ENCODE data around the gene ZKSCAN8.
"Not testable (repeated sequence)": the region's sequence is repeated elsewhere in the genome, so short reads cannot be mapped to it uniquely, and the experiment has no call there.

ZKSCAN8 gene

GRCh38 chr6:28117386-28118050, 24.2 kb upstream of the ZKSCAN8 start:
- Histone ChIP-seq H3K4me3 (ENCODE audit: low read length in 2 of 2) (no peak overlapping the region), H3K23ac (ENCODE audit: low read depth, low read length, poor library complexity) (no peak overlapping the region), H3K4me1 (ENCODE audit: control insufficient read depth in 2 of 2, insufficient read depth in 1 of 2, low read depth in 1 of 2, low read length in 2 of 2) (no peaks in the 10 kb centered on the region), H2AFZ (ENCODE audit: low read length) (no peak overlapping the region), H3K14ac (ENCODE audit: low read length) (no peak overlapping the region), H3K18ac (ENCODE audit: low read length) (no peak overlapping the region), H2BK120ac (ENCODE audit: low read depth, low read length) (no peak overlapping the region), H2BK15ac (ENCODE audit: low read length) (no peak overlapping the region), H4K8ac (ENCODE audit: low read depth, low read length) (no peak overlapping the region), H2AK5ac (ENCODE audit: low read depth, low read length) (no peak overlapping the region), H3K27me3 (ENCODE audit: control insufficient read depth in 3 of 3, insufficient read depth in 3 of 3, low read depth in 1 of 3, low read length in 3 of 3) (no peaks in the 10 kb centered on the region), H3K9ac (ENCODE audit: low read depth, low read length, poor library complexity) (no peak overlapping the region), H2BK12ac (ENCODE audit: low read length) (no peak overlapping the region), H3K9me3 (replicated peaks in 1 of 2; ENCODE audit: control insufficient read depth in 2 of 2, insufficient read depth in 1 of 2, low read depth in 1 of 2, low read length in 2 of 2) (no peaks in the 10 kb centered on the region), H4K91ac (ENCODE audit: low read depth, low read length, poor library complexity) (no peak overlapping the region), H3K4me2 (ENCODE audit: insufficient read depth, low read length, poor library complexity, severe bottlenecking) (no peak overlapping the region), H3K36me3 (replicated peaks in 1 of 2; ENCODE audit: control insufficient read depth in 2 of 2, insufficient read depth in 2 of 2, low read length in 2 of 2) (peaks cover 11 to 82% of the 10 kb centered on the region in 2 donors), H2BK5ac (ENCODE audit: low read length) (no peak overlapping the region), H3K27ac (replicated peaks; ENCODE audit: low read length) (no peak overlapping the region), H3K79me1 (ENCODE audit: low read depth, low read length) (no peaks in the 10 kb centered on the region), H3K4ac (ENCODE audit: low read length) (no peak overlapping the region)
- DNase-seq (ENCODE audit: low spot score): no peak
- no CpG with 5 or more reads among the region's 2 CpGs for WGBS, 2 donors (ENCODE audit: extremely low coverage in 2 of 2, insufficient read length in 2 of 2, insufficient replicate concordance in 1 of 2)

- no peaks in the 10 kb centered on the region for H3K27me3 ChIP-seq (ENCODE audit: control insufficient read depth in 3 of 3, insufficient read depth in 3 of 3, low read depth in 1 of 3, low read length in 3 of 3)
- peaks cover 11 to 89% of the 10 kb centered on the region in 2 donors for H3K36me3 ChIP-seq (replicated peaks in 1 of 2; ENCODE audit: control insufficient read depth in 2 of 2, insufficient read depth in 2 of 2, low read length in 2 of 2)
- no peaks in the 10 kb centered on the region for H3K9me3 ChIP-seq (replicated peaks in 1 of 2; ENCODE audit: control insufficient read depth in 2 of 2, insufficient read depth in 1 of 2, low read depth in 1 of 2, low read length in 2 of 2)
- H3K18ac ChIP-seq (ENCODE audit: low read length): no peak overlapping the region
- DNase-seq (ENCODE audit: low spot score): no peak
- H3K9ac ChIP-seq (ENCODE audit: low read depth, low read length, poor library complexity): no peak overlapping the region
- no peak overlapping the region for H2AK5ac ChIP-seq (ENCODE audit: low read depth, low read length)
- H3K23ac ChIP-seq (ENCODE audit: low read depth, low read length, poor library complexity): no peak overlapping the region
- no peak overlapping the region for H3K4ac ChIP-seq (ENCODE audit: low read length)
- WGBS, 2 donors (ENCODE audit: extremely low coverage in 2 of 2, insufficient read length in 2 of 2, insufficient replicate concordance in 1 of 2): no CpG with 5 or more reads among the region's 1 CpG
- no peak overlapping the region for H3K27ac ChIP-seq (replicated peaks; ENCODE audit: low read length)
- no peak overlapping the region for H4K8ac ChIP-seq (ENCODE audit: low read depth, low read length)
- H2BK120ac ChIP-seq (ENCODE audit: low read depth, low read length): no peak overlapping the region
- H3K14ac ChIP-seq (ENCODE audit: low read length): no peak overlapping the region
- H2BK12ac ChIP-seq (ENCODE audit: low read length): no peak overlapping the region
- H2AFZ ChIP-seq (ENCODE audit: low read length): no peak overlapping the region
- H4K91ac ChIP-seq (ENCODE audit: low read depth, low read length, poor library complexity): no peak overlapping the region
- no peak overlapping the region for H2BK5ac ChIP-seq (ENCODE audit: low read length)
- no peaks in the 10 kb centered on the region for H3K79me1 ChIP-seq (ENCODE audit: low read depth, low read length)
- no peak overlapping the region for H3K4me3 ChIP-seq (ENCODE audit: low read length in 2 of 2)
- no peak overlapping the region for H2BK15ac ChIP-seq (ENCODE audit: low read length)
- H3K4me1 ChIP-seq (ENCODE audit: control insufficient read depth in 2 of 2, insufficient read depth in 1 of 2, low read depth in 1 of 2, low read length in 2 of 2): no peaks in the 10 kb centered on the region
- no peak overlapping the region for H3K4me2 ChIP-seq (ENCODE audit: insufficient read depth, low read length, poor library complexity, severe bottlenecking)
Measured at GRCh38 chr6:28118217-28118616, 23.5 kb upstream of the ZKSCAN8 start.

DNA sequence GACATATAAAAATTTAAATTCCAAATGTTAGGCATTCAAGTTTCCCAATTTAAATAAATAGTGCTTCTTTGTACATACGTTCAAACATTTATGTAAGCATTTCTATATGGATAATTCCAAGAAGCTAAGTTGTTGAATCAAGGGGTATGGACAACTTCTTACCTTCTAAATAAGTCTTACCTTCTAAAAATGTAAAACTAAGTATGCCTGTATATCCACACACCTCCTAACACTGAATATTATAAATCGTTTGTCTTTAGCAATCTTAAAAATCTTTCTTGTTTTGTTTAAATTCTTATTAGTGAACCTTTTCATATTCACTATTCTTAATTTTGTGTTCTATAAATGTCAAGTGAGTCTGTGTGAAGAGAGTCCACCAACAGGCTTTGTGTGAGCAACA, 19.8 kb upstream of the ZKSCAN8 start:
- no peak overlapping the region for H2BK12ac ChIP-seq (ENCODE audit: low read length)
- WGBS, 2 donors (ENCODE audit: extremely low coverage in 2 of 2, insufficient read length in 2 of 2, insufficient replicate concordance in 1 of 2): no CpG with 5 or more reads among the region's 2 CpGs

GRCh38 chr6:28122283-28122682, 19.4 kb upstream of the ZKSCAN8 start:
- Histone ChIP-seq H3K36me3 (replicated peaks in 1 of 2; ENCODE audit: control insufficient read depth in 2 of 2, insufficient read depth in 2 of 2, low read length in 2 of 2) (peaks cover 12 to 79% of the 10 kb centered on the region in 2 donors), H3K4me1 (ENCODE audit: control insufficient read depth in 2 of 2, insufficient read depth in 1 of 2, low read depth in 1 of 2, low read length in 2 of 2) (peaks cover 0 to 12% of the 10 kb centered on the region in 2 donors)
- H4K8ac ChIP-seq (ENCODE audit: low read depth, low read length); DNase-seq (ENCODE audit: low spot score); H2BK5ac ChIP-seq (ENCODE audit: low read length); H3K27ac ChIP-seq (replicated peaks; ENCODE audit: low read length); H3K4me3 ChIP-seq (ENCODE audit: low read length in 2 of 2); H3K27me3 ChIP-seq (ENCODE audit: control insufficient read depth in 3 of 3, insufficient read depth in 3 of 3, low read depth in 1 of 3, low read length in 3 of 3); H3K23ac ChIP-seq (ENCODE audit: low read depth, low read length, poor library complexity); H3K79me1 ChIP-seq (ENCODE audit: low read depth, low read length); H2BK12ac ChIP-seq (ENCODE audit: low read length); H3K4ac ChIP-seq (ENCODE audit: low read length); H2BK120ac ChIP-seq (ENCODE audit: low read depth, low read length); H2BK15ac ChIP-seq (ENCODE audit: low read length); H3K18ac ChIP-seq (ENCODE audit: low read length); H2AK5ac ChIP-seq (ENCODE audit: low read depth, low read length); H3K4me2 ChIP-seq (ENCODE audit: insufficient read depth, low read length, poor library complexity, severe bottlenecking); H4K91ac ChIP-seq (ENCODE audit: low read depth, low read length, poor library complexity); H3K9ac ChIP-seq (ENCODE audit: low read depth, low read length, poor library complexity); H3K9me3 ChIP-seq (replicated peaks in 1 of 2; ENCODE audit: control insufficient read depth in 2 of 2, insufficient read depth in 1 of 2, low read depth in 1 of 2, low read length in 2 of 2); H3K14ac ChIP-seq (ENCODE audit: low read length); H2AFZ ChIP-seq (ENCODE audit: low read length): not testable (repeated sequence)
- no CpG with 5 or more reads among the region's 5 CpGs for WGBS, 2 donors (ENCODE audit: extremely low coverage in 2 of 2, insufficient read length in 2 of 2, insufficient replicate concordance in 1 of 2)

More for the DNA sequence above, 19.8 kb upstream of the ZKSCAN8 start:
- no peak overlapping the region for H3K14ac ChIP-seq (ENCODE audit: low read length)
- H3K9me3 ChIP-seq (replicated peaks in 1 of 2; ENCODE audit: control insufficient read depth in 2 of 2, insufficient read depth in 1 of 2, low read depth in 1 of 2, low read length in 2 of 2): no peaks in the 10 kb centered on the region
- no peak overlapping the region for H3K23ac ChIP-seq (ENCODE audit: low read depth, low read length, poor library complexity)
- no peak overlapping the region for H2BK120ac ChIP-seq (ENCODE audit: low read depth, low read length)
- no peak overlapping the region for H3K4me3 ChIP-seq (ENCODE audit: low read length in 2 of 2)
- no peak overlapping the region for H3K27ac ChIP-seq (replicated peaks; ENCODE audit: low read length)
- no peak overlapping the region for H3K4me2 ChIP-seq (ENCODE audit: insufficient read depth, low read length, poor library complexity, severe bottlenecking)
- H3K4ac ChIP-seq (ENCODE audit: low read length): no peak overlapping the region
- no peak overlapping the region for H4K91ac ChIP-seq (ENCODE audit: low read depth, low read length, poor library complexity)
- H3K27me3 ChIP-seq (ENCODE audit: control insufficient read depth in 3 of 3, insufficient read depth in 3 of 3, low read depth in 1 of 3, low read length in 3 of 3): no peaks in the 10 kb centered on the region
- no peak overlapping the region for H2AFZ ChIP-seq (ENCODE audit: low read length)
- peaks cover 11 to 79% of the 10 kb centered on the region in 2 donors for H3K36me3 ChIP-seq (replicated peaks in 1 of 2; ENCODE audit: control insufficient read depth in 2 of 2, insufficient read depth in 2 of 2, low read length in 2 of 2)
- no peak overlapping the region for H3K18ac ChIP-seq (ENCODE audit: low read length)
- H3K9ac ChIP-seq (ENCODE audit: low read depth, low read length, poor library complexity): no peak overlapping the region
- H2BK15ac ChIP-seq (ENCODE audit: low read length): no peak overlapping the region
- peaks cover 2% of the 10 kb centered on the region for H3K79me1 ChIP-seq (ENCODE audit: low read depth, low read length)
- H3K4me1 ChIP-seq (ENCODE audit: control insufficient read depth in 2 of 2, insufficient read depth in 1 of 2, low read depth in 1 of 2, low read length in 2 of 2): peaks cover 0 to 12% of the 10 kb centered on the region in 2 donors
- H2BK5ac ChIP-seq (ENCODE audit: low read length): no peak overlapping the region
- H4K8ac ChIP-seq (ENCODE audit: low read depth, low read length): no peak overlapping the region
- H2AK5ac ChIP-seq (ENCODE audit: low read depth, low read length): no peak overlapping the region
- DNase-seq (ENCODE audit: low spot score): no peak

Measured in neuronal stem cell (in vitro differentiated cells).